Natural killer cell treated with Interleukin-12 subunit alpha and Interleukin-12 subunit beta and Interleukin-15 and Interleukin-18, amount 100 ng/mL, for 72 hours (primary cell): Measurements from ENCODE around the gene CTBS. TPM values are rescaled to one million over a fixed set of nuclear protein-coding genes. Genes with fewer than 3 reads are reported as not detected.
"Not testable (repeated sequence)": the region's sequence is repeated elsewhere in the genome, so short reads cannot be mapped to it uniquely, and the experiment has no call there.

Experiments
- ATAC-seq, 2 donors: fragments of 150-1000 bp; cut with Tn5 transposase in 1 of 2; sonication (Bioruptor Pico), chemical (Tn5 transposase) in 1 of 2; 2 replicates each; pipeline ENCODE4 v1.10.0; 2021
- DNase-seq: peaks from one replicate; pipeline ENCODE4 v3.0.0; 2022; ENCODE audit warnings: low spot score
- H3K27ac Mint-ChIP-seq, 2 donors: 1 replicate in 1 of 2; 2 replicates in 1 of 2; pipeline ENCODE4 v1.8.0; 2022; ENCODE audit warnings: mixed read lengths in 2 of 2, mild to moderate bottlenecking in 1 of 2, moderate library complexity in 1 of 2
- H3K27me3 Mint-ChIP-seq, 2 donors: 1 replicate in 1 of 2; 2 replicates in 1 of 2; pipeline ENCODE4 v1.8.0; 2022; ENCODE audit warnings: mixed read lengths in 2 of 2
- H3K36me3 Mint-ChIP-seq: one replicate; pipeline ENCODE4 v1.8.0; 2022; ENCODE audit warnings: mixed read lengths
- H3K4me1 Mint-ChIP-seq, 2 donors: 1 replicate in 1 of 2; 2 replicates in 1 of 2; pipeline ENCODE4 v1.8.0; 2022; ENCODE audit warnings: low read depth in 2 of 2, mixed read lengths in 2 of 2, mild to moderate bottlenecking in 1 of 2
- H3K4me3 Mint-ChIP-seq: one replicate; pipeline ENCODE4 v1.8.0; 2022; ENCODE audit warnings: mixed read lengths
- H3K9me3 Mint-ChIP-seq: 2 replicates; pipeline ENCODE4 v1.8.0; 2022; ENCODE audit warnings: mixed read lengths
- total RNA-seq, 2 donors: library from RNA; stranded (reverse); gene quantifications; one replicate each; pipeline ENCODE4 v1.2.3, GENCODE V29; 2022

CTBS gene
- total RNA-seq, 2 donors from 2014 or later = 10.1 to 20.9 TPM

DNA sequence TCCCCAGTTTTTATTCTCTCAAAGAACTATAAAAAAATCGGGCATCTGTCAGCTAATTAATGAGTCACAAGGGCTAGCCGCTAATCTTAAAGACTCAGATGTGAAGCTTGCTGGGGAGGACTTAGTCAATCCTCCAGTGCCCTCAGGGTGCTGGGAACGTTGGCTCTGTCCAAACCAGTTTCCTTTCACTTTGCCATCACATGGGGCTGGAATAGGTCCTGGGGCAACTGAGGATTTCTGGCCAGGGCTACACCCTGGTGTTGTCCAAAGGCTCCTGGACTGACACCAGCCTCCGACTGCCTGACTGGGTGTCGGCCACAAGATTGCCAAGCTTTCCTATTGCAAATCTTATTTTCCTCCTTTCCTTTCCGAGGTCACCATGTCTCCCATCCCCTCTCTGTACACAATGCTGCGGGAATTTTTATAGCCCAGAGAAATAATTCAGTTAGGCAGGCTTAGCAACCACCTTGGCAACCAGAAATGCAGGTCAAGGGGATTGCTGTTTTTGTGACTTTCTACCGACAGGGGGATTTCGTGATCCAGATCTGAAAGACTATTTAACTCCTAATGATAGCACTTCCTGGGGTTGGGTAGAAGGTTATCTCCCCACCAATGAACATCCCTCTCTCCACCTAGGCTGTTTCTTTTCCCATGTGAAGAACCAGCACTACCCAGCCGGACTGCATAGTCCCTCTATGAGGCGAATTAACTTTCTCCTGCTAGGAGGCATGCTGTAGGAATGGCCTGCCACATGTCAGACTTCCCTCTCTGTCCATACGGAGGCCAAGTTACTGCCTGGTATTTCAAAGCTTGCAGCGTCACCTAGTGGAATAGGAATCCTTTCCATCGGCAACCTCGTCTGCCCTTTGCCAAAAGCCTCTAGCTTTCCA is 29.9 kb upstream of the CTBS start:
- Mint-ChIP-seq H3K4me1 (peaks cover 0 to 8% of the 10 kb centered on the region in 2 donors), H3K27me3 (peaks cover 7 to 15% of the 10 kb centered on the region in 2 donors)

GRCh38 chr1:84603223-84603622 is 29.0 kb upstream of the CTBS start:
- ATAC-seq (no peak), DNase-seq (no peak)
- no peak overlapping the region for H3K4me3 Mint-ChIP-seq
- H3K27me3 Mint-ChIP-seq = peaks cover 7 to 15% of the 10 kb centered on the region in 2 donors
- H3K9me3 Mint-ChIP-seq = peaks cover 10% of the 10 kb centered on the region
- H3K36me3 Mint-ChIP-seq = peaks cover 33% of the 10 kb centered on the region
- no peak overlapping the region for H3K27ac Mint-ChIP-seq
- peaks cover 0 to 13% of the 10 kb centered on the region in 2 donors for H3K4me1 Mint-ChIP-seq

More for the DNA sequence above, 29.9 kb upstream of the CTBS start:
- DNase-seq (no peak), ATAC-seq (no peak)
- Mint-ChIP-seq H3K27ac (no peak overlapping the region), H3K4me3 (no peak overlapping the region), H3K36me3 (peaks cover 33% of the 10 kb centered on the region), H3K9me3 (peaks cover 10% of the 10 kb centered on the region)

- DNase-seq = no peak
- no peak overlapping the region for H3K4me3 Mint-ChIP-seq
Measured at GRCh38 chr1:84600796-84601195, 26.6 kb upstream of the CTBS start.

GRCh38 chr1:84598846-84599741 is 24.9 kb upstream of the CTBS start:
- Mint-ChIP-seq H3K27me3 (peaks cover 11 to 14% of the 10 kb centered on the region in 2 donors), H3K4me3 (peak overlapping the region; percentile 70), H3K36me3 (peaks cover 7% of the 10 kb centered on the region), H3K9me3 (no peaks in the 10 kb centered on the region), H3K27ac (peak overlapping the region in 1 of 2 donors; percentile 78), H3K4me1 (peaks cover 0 to 13% of the 10 kb centered on the region in 2 donors)
- DNase-seq = no peak
- peak in 1 of 2 donors; percentile 80 for ATAC-seq

More at GRCh38 chr1:84600796-84601195, 26.6 kb upstream of the CTBS start:
- Mint-ChIP-seq H3K4me1 (peaks cover 0 to 13% of the 10 kb centered on the region in 2 donors), H3K9me3 (peaks cover 4% of the 10 kb centered on the region), H3K27me3 (peaks cover 6 to 8% of the 10 kb centered on the region in 2 donors), H3K27ac (no peak overlapping the region), H3K36me3 (peaks cover 22% of the 10 kb centered on the region)
- ATAC-seq = no peak

GRCh38 chr1:84598418-84598817 is 24.2 kb upstream of the CTBS start:
- Mint-ChIP-seq H3K27me3 (peaks cover 14 to 15% of the 10 kb centered on the region in 2 donors), H3K27ac (peak overlapping the region in 1 of 2 donors; percentile 78), H3K4me1 (peaks cover 0 to 13% of the 10 kb centered on the region in 2 donors), H3K36me3 (peaks cover 4% of the 10 kb centered on the region), H3K4me3 (peak overlapping the region; percentile 70), H3K9me3 (no peaks in the 10 kb centered on the region)
- ATAC-seq = no peak
- no peak for DNase-seq

DNA sequence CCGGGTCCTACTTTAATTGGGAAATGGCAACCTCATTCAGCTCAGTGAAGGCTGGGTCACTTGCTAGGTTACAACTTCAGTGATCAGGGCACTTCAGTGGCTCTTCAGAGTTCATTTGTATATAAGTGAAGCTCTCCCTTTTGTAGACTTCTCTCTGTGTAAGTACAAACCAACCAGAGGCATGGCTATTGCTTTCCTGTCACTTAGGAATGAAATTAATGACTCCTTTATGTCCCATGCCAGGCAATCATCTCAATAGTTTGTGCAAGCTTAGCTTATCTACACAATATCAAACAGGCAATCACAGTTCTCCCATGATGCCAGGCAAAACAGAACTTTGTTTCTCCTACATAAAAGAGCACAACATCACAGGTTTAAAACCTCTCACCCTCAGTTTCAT is 22.8 kb upstream of the CTBS start:
- Mint-ChIP-seq H3K9me3 (no peaks in the 10 kb centered on the region), H3K27me3 (peaks cover 24 to 25% of the 10 kb centered on the region in 2 donors), H3K36me3 (peaks cover 4% of the 10 kb centered on the region), H3K4me3 (no peak overlapping the region), H3K4me1 (peaks cover 0 to 13% of the 10 kb centered on the region in 2 donors), H3K27ac (no peak overlapping the region)
- DNase-seq = no peak
- ATAC-seq = no peak

- DNase-seq, ATAC-seq, H3K4me3 Mint-ChIP-seq, H3K36me3 Mint-ChIP-seq, H3K9me3 Mint-ChIP-seq, H3K27ac Mint-ChIP-seq: not testable (repeated sequence)
- peaks cover 0 to 13% of the 10 kb centered on the region in 2 donors for H3K4me1 Mint-ChIP-seq
- H3K27me3 Mint-ChIP-seq = peaks cover 35 to 39% of the 10 kb centered on the region in 2 donors
Measured at GRCh38 chr1:84594959-84595358, 20.7 kb upstream of the CTBS start.

GRCh38 chr1:84587099-84587498 is 12.9 kb upstream of the CTBS start:
- Mint-ChIP-seq H3K4me1 (no peaks in the 10 kb centered on the region), H3K36me3 (no peaks in the 10 kb centered on the region), H3K27me3 (peaks cover 22 to 26% of the 10 kb centered on the region in 2 donors), H3K27ac (no peak overlapping the region), H3K9me3 (no peaks in the 10 kb centered on the region), H3K4me3 (no peak overlapping the region)
- DNase-seq = no peak
- no peak for ATAC-seq

DNA sequence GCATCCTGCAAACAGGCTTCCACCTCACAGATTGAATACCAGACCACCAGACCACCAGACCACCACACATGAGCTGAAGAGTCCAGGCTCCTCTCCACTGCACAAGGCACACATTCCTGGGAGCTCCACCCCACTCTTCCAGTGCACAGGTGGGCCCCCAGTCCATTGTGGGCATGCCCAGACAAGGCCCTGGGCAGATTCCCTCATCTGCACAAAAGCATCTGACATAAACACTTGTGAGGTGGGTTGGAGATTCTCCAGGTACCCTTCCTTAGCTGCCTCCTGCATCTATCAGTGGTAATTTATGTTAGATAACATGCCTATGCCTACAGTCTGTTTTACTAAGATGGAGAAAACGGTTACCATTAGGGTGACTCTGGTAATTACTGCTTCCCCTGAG is 11.6 kb upstream of the CTBS start:
- Mint-ChIP-seq H3K27me3 (peaks cover 14 to 22% of the 10 kb centered on the region in 2 donors), H3K9me3 (no peaks in the 10 kb centered on the region), H3K4me1 (no peaks in the 10 kb centered on the region), H3K36me3 (no peaks in the 10 kb centered on the region), H3K27ac (no peak overlapping the region), H3K4me3 (no peak overlapping the region)
- DNase-seq (no peak), ATAC-seq (no peak)

DNA sequence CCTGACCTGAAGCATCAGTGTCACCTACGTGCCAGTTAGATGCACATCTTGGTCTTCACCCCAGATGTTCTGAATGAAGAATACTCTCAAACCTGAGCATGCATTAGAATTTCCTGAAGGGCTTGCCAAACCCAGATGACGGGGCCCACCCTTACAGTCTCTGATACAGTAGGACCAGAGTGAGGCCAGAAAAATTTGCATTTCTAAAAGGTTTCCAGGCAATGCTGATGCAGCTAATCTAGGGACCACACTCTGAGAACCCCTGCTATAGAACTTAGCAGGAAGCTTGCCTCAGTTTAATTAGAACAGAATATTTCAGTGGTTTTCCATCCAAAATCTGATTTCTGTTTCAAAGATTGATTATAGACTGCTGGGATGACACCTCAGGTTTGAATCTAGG is 9.9 kb upstream of the CTBS start:
- H3K27me3 Mint-ChIP-seq = peaks cover 7 to 14% of the 10 kb centered on the region in 2 donors
- no peaks in the 10 kb centered on the region for H3K4me1 Mint-ChIP-seq
- H3K27ac Mint-ChIP-seq = no peak overlapping the region
- ATAC-seq (no peak), DNase-seq (no peak)
- no peaks in the 10 kb centered on the region for H3K36me3 Mint-ChIP-seq
- H3K9me3 Mint-ChIP-seq = no peaks in the 10 kb centered on the region
- no peak overlapping the region for H3K4me3 Mint-ChIP-seq

GRCh38 chr1:84583648-84584047 is 9.4 kb upstream of the CTBS start:
- H3K4me3 Mint-ChIP-seq = no peak overlapping the region
- H3K27ac Mint-ChIP-seq = no peak overlapping the region
- H3K27me3 Mint-ChIP-seq = peaks cover 7 to 14% of the 10 kb centered on the region in 2 donors
- DNase-seq = no peak
- H3K36me3 Mint-ChIP-seq = no peaks in the 10 kb centered on the region
- no peak for ATAC-seq
- no peaks in the 10 kb centered on the region for H3K4me1 Mint-ChIP-seq
- no peaks in the 10 kb centered on the region for H3K9me3 Mint-ChIP-seq

DNA sequence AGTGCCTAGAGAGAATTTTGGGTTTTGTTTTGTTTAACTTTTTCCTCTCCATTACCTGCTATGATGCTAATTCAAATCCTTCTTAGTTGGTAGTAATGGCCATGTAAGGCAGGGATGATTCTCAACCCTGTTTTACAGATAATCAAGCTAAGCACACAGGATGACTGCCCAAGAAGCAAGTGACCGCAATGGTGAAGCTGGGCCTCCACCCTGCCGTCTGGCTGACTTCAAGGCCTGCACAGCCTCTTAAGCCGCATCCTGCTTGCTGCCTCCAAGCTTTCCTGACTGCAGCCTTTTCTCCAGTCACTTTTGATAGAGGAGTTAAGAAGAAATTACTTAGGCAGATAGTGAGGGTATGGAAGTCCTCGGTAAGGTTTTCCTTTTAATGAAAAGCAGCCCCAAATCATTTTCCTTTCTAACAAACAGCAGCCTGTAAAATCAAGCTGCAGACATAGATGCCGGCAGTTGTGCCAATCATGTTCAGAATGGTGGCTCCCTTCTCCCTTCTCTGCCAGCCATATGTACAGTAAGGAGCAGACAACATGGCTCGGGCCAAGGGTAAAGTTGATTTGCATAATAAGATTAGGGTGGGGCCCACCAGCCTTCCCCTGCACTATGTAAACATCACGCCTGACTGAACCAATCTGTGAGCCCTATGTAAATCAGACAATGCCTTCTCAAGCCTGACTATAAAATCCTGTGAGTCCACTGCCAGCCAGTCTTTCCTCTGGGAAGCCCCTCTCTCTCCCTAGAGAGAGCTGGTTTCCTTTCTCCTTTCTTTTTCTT is 8.8 kb upstream of the CTBS start:
- Mint-ChIP-seq H3K9me3 (no peaks in the 10 kb centered on the region), H3K27ac (no peak overlapping the region), H3K36me3 (no peaks in the 10 kb centered on the region), H3K4me1 (no peaks in the 10 kb centered on the region), H3K27me3 (peaks cover 7 to 14% of the 10 kb centered on the region in 2 donors), H3K4me3 (no peak overlapping the region)
- ATAC-seq (no peak), DNase-seq (no peak)

DNA sequence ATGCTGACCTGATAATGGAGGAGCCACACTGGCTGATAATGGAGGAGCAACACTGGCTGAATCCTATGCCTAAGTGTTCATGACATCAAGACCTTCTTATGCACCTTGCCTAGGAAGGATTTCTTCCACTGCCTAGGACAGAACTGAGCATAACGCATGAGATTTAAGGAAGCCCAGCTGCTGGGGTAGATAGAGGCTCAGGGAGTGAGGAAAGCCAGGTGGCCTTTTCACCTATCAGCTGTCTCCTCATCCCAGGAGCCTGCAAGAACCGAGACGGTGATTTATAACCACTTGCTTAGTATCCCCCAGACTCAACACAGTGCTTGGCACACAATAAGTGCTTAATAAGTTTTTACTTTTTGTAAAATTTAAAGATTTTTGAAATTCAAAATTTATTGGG is 7.4 kb upstream of the CTBS start:
- H3K36me3 Mint-ChIP-seq = no peaks in the 10 kb centered on the region

More for the DNA sequence above, 7.4 kb upstream of the CTBS start:
- Mint-ChIP-seq H3K9me3 (no peaks in the 10 kb centered on the region), H3K27ac (no peak overlapping the region), H3K4me3 (no peak overlapping the region), H3K4me1 (no peaks in the 10 kb centered on the region), H3K27me3 (peaks cover 5 to 14% of the 10 kb centered on the region in 2 donors)
- DNase-seq (no peak), ATAC-seq (no peak)
